Panc1 (cell line): ENCODE data around the gene ONECUT1. TPM values are rescaled to one million over a fixed set of nuclear protein-coding genes. Genes with fewer than 3 reads are reported as not detected.

Source experiments
- ATAC-seq: fragments of 200-7000 bp; cut with Tn5 transposase; 2 replicates; pipeline ENCODE4 v1.9.1; 2020; ENCODE audit warnings: mild to moderate bottlenecking, moderate library complexity
- BruUV-seq: library from RNA; stranded (reverse); fragments of 400-500 nt; replicated peaks from 2 replicates; lab custom pipeline; 2021; lab: Mats Ljungman, UMichigan
- CTCF ChIA-PET: fragments of 300-600 bp; sonication (Branson Sonifier 250); formaldehyde crosslinking; loops from one replicate; lab custom pipeline; 2022; ENCODE audit warnings: antibody characterized with exemption; lab: Charles Lee
- POLR2A ChIA-PET: fragments of 300-600 bp; sonication (Branson Sonifier 250); formaldehyde crosslinking; loops from one replicate; lab custom pipeline; 2022; ENCODE audit warnings: antibody characterized with exemption; lab: Charles Lee
- DNase-seq: peaks from one replicate; pipeline ENCODE4 v3.0.0-alpha.2; 2010; ENCODE audit warnings: low read depth, low spot score
- H3K27ac ChIP-seq: 2 replicates; pipeline ENCODE4 v1.5.1; 2011; ENCODE audit warnings: mild to moderate bottlenecking, low read length, inconsistent platforms
- H3K27me3 ChIP-seq: fragments of 200-500 bp; sonication (Bioruptor generic); 2 replicates; pipeline ENCODE4 v1.6.0; 2014; ENCODE audit warnings: low read length, inconsistent platforms; ENCODE audit not compliant: control insufficient read depth, insufficient read depth
- H3K36me3 ChIP-seq: fragments of 200-500 bp; sonication (Bioruptor generic); 2 replicates; pipeline ENCODE4 v1.5.1; 2014; ENCODE audit warnings: inconsistent platforms, mild to moderate bottlenecking, low read length, moderate library complexity; ENCODE audit not compliant: control insufficient read depth, insufficient read depth
- H3K4me1 ChIP-seq: 2 replicates; pipeline ENCODE4 v1.5.1; 2011; ENCODE audit warnings: inconsistent platforms, mild to moderate bottlenecking, low read length, moderate library complexity; ENCODE audit not compliant: control insufficient read depth, insufficient read depth
- H3K4me3 ChIP-seq, 2 experiments: 2 replicates each; pipeline ENCODE4 v1.5.1; 2011 to 2012; ENCODE audit warnings: low read depth in 2 of 2, low read length in 2 of 2, mild to moderate bottlenecking in 2 of 2, inconsistent platforms in 1 of 2, moderate library complexity in 1 of 2
- H3K9me3 ChIP-seq: fragments of 200-500 bp; sonication (Bioruptor generic); 2 replicates; pipeline ENCODE4 v1.5.1; 2014; ENCODE audit warnings: low read depth, mild to moderate bottlenecking, inconsistent platforms, low read length, moderate library complexity; ENCODE audit not compliant: control insufficient read depth, insufficient read depth
- POLR2AphosphoS5 ChIP-seq: IDR thresholded peaks from 2 replicates; pipeline ENCODE4 v1.6.1; 2012; ENCODE audit warnings: mild to moderate bottlenecking, low read depth, low read length, moderate library complexity
- SIN3A ChIP-seq: IDR thresholded peaks from 2 replicates; pipeline ENCODE4 v1.6.1; 2012; ENCODE audit warnings: low read depth, mild to moderate bottlenecking, low read length, moderate library complexity, borderline replicate concordance; ENCODE audit not compliant: insufficient read depth
- TCF7L2 ChIP-seq: IDR thresholded peaks from 2 replicates; pipeline ENCODE4 v1.6.1; 2011; ENCODE audit warnings: mild to moderate bottlenecking, low read depth, low read length, inconsistent platforms
- in situ Hi-C: cut with HindIII; loops from 2 replicates; pipeline ENCODE4 v1.10.0; 2016; ENCODE audit warnings: low sequenced_read_pairs, low pct_unique_long_range_greater_than_20kb
- intact Hi-C: fragments of 100-400 bp; cut with micrococcal nuclease; formaldehyde crosslinking; loops from one replicate; pipeline ENCODE4 v1.10.0; 2022; ENCODE audit not compliant: unreplicated experiment
- total RNA-seq: library from RNA; stranded (reverse); gene quantifications from one replicate; pipeline ENCODE4 v1.2.1, GENCODE V29; 2021; ENCODE audit not compliant: unreplicated experiment
- TF ChIP-seq, protein P1 (sequence below): fragments of 450-650 bp; IDR thresholded peaks from 2 replicates; pipeline ENCODE4 v1.5.1; 2017; ENCODE audit warnings: mild to moderate bottlenecking
- TF ChIP-seq, protein P2 (sequence below), 2 experiments: IDR thresholded peaks; 2 replicates each; pipeline ENCODE4 v1.6.1; 2011 to 2012; ENCODE audit warnings: low read depth in 2 of 2, control low read depth in 1 of 2, low read length in 1 of 2, mild to moderate bottlenecking in 1 of 2, moderate library complexity in 1 of 2; ENCODE audit not compliant: insufficient read depth in 1 of 2

ONECUT1 gene
- total RNA-seq, 1 experiment from 2014 or later, result 0.18 TPM

DNA sequence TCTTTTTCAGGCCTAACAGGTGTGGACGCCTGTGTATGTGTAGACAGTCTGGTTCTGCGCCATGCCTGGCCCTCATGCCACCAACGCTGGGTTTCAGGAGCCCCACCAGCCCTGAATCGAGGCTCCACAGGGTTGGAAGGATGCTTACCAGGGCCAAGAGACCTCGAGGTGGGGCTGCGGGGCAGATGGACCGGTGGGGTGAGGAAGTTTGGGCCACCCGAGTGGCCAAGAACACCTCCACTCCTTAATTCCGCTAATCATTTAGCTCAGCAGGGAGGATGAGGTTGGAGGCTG lies 6.0 kb upstream of the ONECUT1 start:
- CTCF ChIA-PET, result no interaction called here
- POLR2A ChIA-PET, result no interaction called here
- Histone ChIP-seq H3K27me3 (peaks cover 9% of the 10 kb centered on the region), H3K9me3 (no peaks in the 10 kb centered on the region), H3K4me1 (no peaks in the 10 kb centered on the region; the same call in 1 of the 2 replicates), H3K27ac (no peak overlapping the region), H3K36me3 (no peaks in the 10 kb centered on the region), H3K4me3 (no peak overlapping the region)
- intact Hi-C loops (no loop called here), in situ Hi-C loops (no loop called here)
- BruUV-seq, result no TSS peak
- ATAC-seq (no peak), DNase-seq (no peak)
- TF ChIP-seq, protein P1, sequence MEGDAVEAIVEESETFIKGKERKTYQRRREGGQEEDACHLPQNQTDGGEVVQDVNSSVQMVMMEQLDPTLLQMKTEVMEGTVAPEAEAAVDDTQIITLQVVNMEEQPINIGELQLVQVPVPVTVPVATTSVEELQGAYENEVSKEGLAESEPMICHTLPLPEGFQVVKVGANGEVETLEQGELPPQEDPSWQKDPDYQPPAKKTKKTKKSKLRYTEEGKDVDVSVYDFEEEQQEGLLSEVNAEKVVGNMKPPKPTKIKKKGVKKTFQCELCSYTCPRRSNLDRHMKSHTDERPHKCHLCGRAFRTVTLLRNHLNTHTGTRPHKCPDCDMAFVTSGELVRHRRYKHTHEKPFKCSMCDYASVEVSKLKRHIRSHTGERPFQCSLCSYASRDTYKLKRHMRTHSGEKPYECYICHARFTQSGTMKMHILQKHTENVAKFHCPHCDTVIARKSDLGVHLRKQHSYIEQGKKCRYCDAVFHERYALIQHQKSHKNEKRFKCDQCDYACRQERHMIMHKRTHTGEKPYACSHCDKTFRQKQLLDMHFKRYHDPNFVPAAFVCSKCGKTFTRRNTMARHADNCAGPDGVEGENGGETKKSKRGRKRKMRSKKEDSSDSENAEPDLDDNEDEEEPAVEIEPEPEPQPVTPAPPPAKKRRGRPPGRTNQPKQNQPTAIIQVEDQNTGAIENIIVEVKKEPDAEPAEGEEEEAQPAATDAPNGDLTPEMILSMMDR, result no peak
- TF ChIP-seq, protein P2, sequence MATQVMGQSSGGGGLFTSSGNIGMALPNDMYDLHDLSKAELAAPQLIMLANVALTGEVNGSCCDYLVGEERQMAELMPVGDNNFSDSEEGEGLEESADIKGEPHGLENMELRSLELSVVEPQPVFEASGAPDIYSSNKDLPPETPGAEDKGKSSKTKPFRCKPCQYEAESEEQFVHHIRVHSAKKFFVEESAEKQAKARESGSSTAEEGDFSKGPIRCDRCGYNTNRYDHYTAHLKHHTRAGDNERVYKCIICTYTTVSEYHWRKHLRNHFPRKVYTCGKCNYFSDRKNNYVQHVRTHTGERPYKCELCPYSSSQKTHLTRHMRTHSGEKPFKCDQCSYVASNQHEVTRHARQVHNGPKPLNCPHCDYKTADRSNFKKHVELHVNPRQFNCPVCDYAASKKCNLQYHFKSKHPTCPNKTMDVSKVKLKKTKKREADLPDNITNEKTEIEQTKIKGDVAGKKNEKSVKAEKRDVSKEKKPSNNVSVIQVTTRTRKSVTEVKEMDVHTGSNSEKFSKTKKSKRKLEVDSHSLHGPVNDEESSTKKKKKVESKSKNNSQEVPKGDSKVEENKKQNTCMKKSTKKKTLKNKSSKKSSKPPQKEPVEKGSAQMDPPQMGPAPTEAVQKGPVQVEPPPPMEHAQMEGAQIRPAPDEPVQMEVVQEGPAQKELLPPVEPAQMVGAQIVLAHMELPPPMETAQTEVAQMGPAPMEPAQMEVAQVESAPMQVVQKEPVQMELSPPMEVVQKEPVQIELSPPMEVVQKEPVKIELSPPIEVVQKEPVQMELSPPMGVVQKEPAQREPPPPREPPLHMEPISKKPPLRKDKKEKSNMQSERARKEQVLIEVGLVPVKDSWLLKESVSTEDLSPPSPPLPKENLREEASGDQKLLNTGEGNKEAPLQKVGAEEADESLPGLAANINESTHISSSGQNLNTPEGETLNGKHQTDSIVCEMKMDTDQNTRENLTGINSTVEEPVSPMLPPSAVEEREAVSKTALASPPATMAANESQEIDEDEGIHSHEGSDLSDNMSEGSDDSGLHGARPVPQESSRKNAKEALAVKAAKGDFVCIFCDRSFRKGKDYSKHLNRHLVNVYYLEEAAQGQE (IDR thresholded peaks at IDR 0.05; ENCODE audit: insufficient read depth in 1 of 2, low read depth in 2 of 2, low read length in 1 of 2), result no peak
- TF ChIP-seq TCF7L2 (no peak), SIN3A (no peak), POLR2AphosphoS5 (no peak)

- H3K36me3 ChIP-seq, result no peaks in the 10 kb centered on the region
- peaks cover 9% of the 10 kb centered on the region for H3K27me3 ChIP-seq
- POLR2A ChIA-PET, result no interaction called here
- in situ Hi-C loops (no loop called here), intact Hi-C loops (no loop called here)
- H3K27ac ChIP-seq, result no peak overlapping the region
- TF ChIP-seq TCF7L2 (no peak), POLR2AphosphoS5 (no peak), SIN3A (no peak)
- TF ChIP-seq, protein P2 (IDR thresholded peaks at IDR 0.05; ENCODE audit: insufficient read depth in 1 of 2, low read depth in 2 of 2, low read length in 1 of 2), result no peak
- TF ChIP-seq, protein P1, result no peak
- no peaks in the 10 kb centered on the region; the same call in 1 of the 2 replicates for H3K4me1 ChIP-seq
- no peaks in the 10 kb centered on the region for H3K9me3 ChIP-seq
- DNase-seq (no peak), ATAC-seq (no peak)
- CTCF ChIA-PET, result no interaction called here
- no peak overlapping the region for H3K4me3 ChIP-seq
- BruUV-seq, result no TSS peak
Measured at GRCh38 chr15:52795464-52796227, 5.5 kb upstream of the ONECUT1 start.
